Measurements from ENCODE around the gene LRRTM4.

- TF ChIP-seq ZNF232 (CRISPR knock-in tag; IDR thresholded peaks at IDR 0.05; ENCODE audit: borderline replicate concordance) (no peak), MZF1 (CRISPR knock-in tag; IDR thresholded peaks at IDR 0.05; ENCODE audit: borderline replicate concordance) (no peak)
Measured at GRCh38 chr2:77370511-77370910, 151.7 kb downstream of the LRRTM4 start.
